Choroid plexus epithelial cell (primary cell): ENCODE results near the gene TAB2.

Experiments used
- DNase-seq: peaks from one replicate; pipeline ENCODE4 v3.0.0-alpha.2; 2010; ENCODE audit warnings: low read depth
- H3K4me3 ChIP-seq: 2 replicates; pipeline ENCODE4 v1.5.1; 2011; ENCODE audit warnings: low read depth, mild to moderate bottlenecking, control low read depth, low read length, moderate library complexity
- TF ChIP-seq, protein P1 (sequence below): conservative IDR thresholded peaks from 2 replicates; pipeline ENCODE4 v1.5.1; 2011; ENCODE audit warnings: low read depth, mild to moderate bottlenecking, control low read depth, inconsistent platforms, low read length, moderate library complexity

The TAB2 gene

DNA sequence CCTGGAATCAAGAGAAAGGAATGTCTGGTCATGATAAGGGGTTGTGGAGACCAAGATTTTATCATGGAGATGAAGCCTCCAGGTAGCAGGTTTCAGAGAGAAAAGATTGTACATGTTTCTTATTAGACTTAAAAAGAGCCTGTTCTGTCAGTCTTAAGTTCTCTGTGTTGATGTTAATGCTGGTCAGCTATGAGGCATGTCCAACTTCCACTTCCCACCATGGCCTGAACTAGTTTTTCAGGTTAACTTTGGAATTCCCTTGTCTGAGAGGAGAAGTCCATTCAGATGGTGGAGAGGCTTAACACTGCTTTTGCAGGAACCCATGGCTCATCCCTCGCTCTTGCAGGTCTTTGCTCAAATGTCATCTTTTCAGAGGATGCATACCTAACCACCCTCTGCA, 27.5 kb upstream of the TAB2 start:
- no peak overlapping the region for H3K4me3 ChIP-seq
- no peak for DNase-seq
- TF ChIP-seq, protein P1, sequence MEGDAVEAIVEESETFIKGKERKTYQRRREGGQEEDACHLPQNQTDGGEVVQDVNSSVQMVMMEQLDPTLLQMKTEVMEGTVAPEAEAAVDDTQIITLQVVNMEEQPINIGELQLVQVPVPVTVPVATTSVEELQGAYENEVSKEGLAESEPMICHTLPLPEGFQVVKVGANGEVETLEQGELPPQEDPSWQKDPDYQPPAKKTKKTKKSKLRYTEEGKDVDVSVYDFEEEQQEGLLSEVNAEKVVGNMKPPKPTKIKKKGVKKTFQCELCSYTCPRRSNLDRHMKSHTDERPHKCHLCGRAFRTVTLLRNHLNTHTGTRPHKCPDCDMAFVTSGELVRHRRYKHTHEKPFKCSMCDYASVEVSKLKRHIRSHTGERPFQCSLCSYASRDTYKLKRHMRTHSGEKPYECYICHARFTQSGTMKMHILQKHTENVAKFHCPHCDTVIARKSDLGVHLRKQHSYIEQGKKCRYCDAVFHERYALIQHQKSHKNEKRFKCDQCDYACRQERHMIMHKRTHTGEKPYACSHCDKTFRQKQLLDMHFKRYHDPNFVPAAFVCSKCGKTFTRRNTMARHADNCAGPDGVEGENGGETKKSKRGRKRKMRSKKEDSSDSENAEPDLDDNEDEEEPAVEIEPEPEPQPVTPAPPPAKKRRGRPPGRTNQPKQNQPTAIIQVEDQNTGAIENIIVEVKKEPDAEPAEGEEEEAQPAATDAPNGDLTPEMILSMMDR = no peak

DNA sequence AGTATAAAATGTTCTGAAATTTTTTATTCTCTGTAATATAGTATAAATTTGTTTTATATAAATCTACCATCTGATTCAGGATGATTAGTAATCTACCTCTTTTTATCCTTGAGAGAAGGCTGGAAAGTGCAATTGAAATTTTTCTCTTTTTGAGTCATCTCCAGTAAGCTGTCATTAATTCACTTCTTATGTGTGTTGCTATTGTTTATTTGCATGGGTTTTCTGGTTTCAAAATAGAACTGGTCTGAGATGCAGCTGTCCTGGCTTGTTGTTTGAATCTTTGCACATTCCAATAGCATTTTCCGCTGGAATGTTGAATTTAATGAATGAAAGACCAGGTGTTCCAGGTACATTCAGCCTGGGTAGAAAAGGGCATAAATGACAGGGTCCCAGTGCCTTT, 24.3 kb upstream of the TAB2 start:
- TF ChIP-seq, protein P1 = no peak
- no peak for DNase-seq

DNA sequence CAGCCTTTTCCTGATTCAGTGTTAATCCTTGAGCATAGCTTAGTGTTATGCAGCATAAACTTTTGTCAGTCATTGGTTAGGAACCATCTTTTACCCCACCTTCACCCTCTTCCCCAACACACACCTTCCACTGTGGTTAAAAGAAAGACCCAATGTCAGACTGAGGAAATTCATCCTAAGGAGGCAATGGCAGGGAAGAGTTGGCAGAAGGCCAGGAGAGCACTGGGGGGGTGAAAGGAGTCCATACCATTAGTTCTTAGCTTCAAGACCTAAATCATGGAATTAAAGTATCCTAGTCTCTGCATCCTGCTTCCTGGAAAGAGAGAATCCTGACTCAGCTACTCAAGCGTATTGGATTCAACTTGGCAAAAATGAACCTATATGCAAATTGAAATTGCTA, 16.9 kb upstream of the TAB2 start:
- TF ChIP-seq, protein P1 = no peak
- H3K4me3 ChIP-seq = no peak overlapping the region
- DNase-seq = no peak

More for the DNA sequence above, 24.3 kb upstream of the TAB2 start:
- no peak overlapping the region for H3K4me3 ChIP-seq

DNA sequence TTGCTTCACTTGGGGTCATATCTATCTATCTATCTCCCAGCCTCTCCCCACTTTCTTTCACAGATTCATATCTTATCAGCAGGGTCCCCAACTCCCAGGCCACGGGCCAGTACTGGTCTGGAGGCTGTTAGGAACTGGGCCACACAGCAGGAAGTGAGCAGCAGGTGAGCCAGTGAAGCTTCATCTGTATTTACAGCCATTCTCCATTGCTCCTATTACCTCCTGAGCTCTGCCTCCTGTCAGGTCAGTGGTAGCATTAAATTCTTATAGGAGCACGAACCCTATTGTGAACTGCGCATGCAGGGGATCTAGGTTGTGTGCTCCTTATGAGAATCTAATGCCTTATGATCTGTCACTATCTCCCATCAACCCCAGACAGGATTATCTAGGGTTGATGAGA, 14.8 kb upstream of the TAB2 start:
- H3K4me3 ChIP-seq = no peak overlapping the region
- TF ChIP-seq, protein P1 = no peak

DNA sequence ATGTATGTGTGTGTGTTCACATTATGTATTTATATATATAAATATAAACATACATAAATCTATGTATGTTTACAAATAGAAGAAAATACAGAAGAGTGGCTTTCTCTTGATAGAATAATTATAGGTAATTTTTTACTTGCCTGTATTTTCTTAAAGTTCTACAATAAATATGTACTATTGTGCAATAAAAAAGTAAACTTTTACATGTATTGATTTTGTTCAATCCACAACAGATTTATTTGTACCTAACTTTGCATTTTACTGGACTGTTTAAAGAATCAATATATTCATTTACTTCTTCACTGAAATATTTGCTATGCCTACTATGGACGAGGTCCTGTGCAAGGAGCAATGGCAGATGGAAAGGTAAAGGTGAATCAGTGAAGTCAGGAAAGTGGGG, 14.0 kb upstream of the TAB2 start:
- no peak for DNase-seq
- TF ChIP-seq, protein P1 = no peak

More for the DNA sequence above, 14.8 kb upstream of the TAB2 start:
- no peak for DNase-seq

DNA sequence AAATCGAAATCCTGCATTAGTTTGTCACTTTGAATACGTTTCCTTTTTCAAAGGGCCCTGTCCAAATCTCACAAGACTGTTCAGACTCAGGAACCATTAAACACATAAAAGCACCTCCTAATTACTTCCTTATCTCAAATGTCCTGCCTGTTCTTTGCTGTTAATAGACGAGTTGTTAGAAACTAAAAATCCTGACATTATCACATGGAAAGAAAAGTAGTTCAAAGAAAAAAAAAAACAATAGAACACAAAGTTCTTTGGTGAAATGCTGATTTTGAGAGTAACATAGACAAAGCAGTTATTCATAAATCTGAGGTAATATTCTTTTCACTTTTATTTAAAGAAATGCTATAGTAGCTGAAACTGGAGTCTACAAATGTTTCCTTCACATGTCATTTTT, 12.1 kb upstream of the TAB2 start:
- no peak for DNase-seq
- H3K4me3 ChIP-seq = no peak overlapping the region
- TF ChIP-seq, protein P1 = no peak

More for the DNA sequence above, 14.0 kb upstream of the TAB2 start:
- H3K4me3 ChIP-seq = no peak overlapping the region

DNA sequence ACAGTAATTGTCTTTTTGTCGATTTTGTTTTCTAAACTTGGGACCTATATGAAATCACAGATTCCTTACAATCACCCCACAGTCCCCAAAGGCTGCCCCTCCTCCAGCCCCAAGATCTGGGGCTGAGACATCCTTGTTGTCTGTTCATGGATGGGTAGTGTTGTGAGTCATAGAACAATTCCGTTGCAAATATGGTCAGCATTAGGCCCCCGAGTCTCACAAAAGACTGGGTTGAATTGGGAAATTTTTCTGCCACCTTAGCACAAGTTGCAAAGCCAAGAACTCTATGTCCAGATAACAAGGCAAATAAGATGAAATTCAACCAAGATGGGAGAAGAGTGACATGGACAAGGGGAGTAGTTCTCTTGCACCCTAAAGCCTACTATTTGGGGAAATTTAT, 10.5 kb upstream of the TAB2 start:
- H3K4me3 ChIP-seq = no peak overlapping the region
- peak; percentile 78 for DNase-seq
- TF ChIP-seq, protein P1 = no peak
